GM18511 (cell line): ENCODE results near the gene MCMBP.
"Not testable (repeated sequence)": the region's sequence is repeated elsewhere in the genome, so short reads cannot be mapped to it uniquely, and the experiment has no call there.

Experiments used
- ATAC-seq: cut with Tn5 transposase; IDR thresholded peaks from one replicate; pipeline ENCODE4 v1.9.1; 2021; ENCODE audit warnings: mild to moderate bottlenecking, moderate library complexity; ENCODE audit not compliant: unreplicated experiment

Gene MCMBP

GRCh38 chr10:119872610-119872859 is at the start of gene MCMBP:
TSS of gene MCMBP (minus strand) at chr10:119872843. CDS start at chr10:119872584, 259 bp downstream.
- ATAC-seq: no peak

DNA sequence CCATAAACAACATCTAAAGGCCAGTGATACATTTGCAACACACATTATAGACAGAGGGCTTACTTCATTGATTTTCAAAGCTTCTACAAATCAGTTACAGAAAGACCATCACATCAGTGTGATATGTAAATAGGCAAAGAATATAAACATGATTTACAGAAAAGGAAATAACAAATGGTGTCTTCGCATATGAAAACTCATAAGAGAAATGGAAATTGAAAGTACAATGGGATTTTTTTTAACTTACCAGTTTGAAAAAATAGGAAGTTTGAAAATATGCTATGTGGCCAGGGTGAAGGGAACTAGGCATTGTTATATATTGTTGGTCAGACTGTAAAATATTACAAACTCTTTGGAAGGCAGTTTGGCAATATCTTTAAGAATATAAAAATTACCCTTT is 47.2 kb upstream of the MCMBP start:
- ATAC-seq: peak; percentile 81

DNA sequence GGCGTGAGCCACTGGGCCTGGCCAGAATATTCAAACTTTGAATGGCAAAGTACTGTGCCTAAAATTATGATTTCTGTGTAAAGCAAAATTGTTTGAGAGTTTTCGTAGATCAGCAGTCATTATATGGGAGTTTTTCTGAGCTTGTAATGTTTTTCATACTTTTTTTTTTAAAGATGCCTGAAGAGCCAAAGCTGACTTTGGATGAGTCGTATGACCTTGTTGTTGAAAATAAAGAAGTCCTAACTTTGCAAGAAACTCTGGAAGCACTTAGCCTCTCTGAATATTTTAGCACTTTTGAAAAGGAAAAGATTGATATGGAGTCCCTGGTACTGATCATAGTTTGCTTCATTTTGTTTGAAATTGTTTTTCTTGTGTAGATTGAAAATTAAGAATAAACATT is 46.6 kb upstream of the MCMBP start:
- no peak for ATAC-seq

DNA sequence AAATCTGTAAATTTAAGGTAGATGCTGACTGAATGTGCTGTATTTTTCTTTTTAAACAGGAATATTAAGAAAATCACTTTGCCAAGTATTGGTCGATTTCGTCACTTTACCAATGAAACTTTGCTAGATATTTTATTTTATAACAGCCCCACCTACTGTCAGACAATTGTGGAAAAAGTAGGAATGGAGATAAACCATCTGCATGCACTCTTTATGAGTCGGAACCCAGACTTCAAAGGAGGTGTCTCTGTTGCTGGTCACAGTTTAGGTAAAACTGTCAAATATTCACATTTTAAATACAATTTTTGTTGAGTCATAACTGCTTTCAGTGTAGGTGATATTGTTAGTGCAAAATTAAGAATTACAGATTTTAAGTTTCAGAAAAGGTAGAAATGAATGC is 45.1 kb upstream of the MCMBP start:
- ATAC-seq: no peak

DNA sequence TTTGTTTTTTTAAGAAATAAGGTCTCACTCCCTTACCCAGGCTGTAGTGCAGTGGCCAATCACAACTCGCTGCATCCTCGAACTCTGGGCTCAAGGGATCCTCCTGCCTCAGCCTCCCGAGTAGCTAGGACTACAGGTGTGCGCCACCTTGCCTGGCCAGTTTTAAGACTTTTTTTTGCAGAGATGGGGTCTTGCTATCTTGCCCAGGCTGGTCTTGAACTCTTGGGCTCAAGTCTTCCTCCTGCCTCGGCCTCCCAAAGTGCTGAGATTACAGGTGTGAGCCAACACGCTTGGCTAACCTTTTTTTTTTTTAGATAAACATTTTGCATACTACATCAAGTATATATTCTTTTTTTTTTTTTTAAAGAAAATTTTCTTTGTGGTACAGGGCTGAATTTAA is 38.0 kb upstream of the MCMBP start:
- ATAC-seq: no peak

DNA sequence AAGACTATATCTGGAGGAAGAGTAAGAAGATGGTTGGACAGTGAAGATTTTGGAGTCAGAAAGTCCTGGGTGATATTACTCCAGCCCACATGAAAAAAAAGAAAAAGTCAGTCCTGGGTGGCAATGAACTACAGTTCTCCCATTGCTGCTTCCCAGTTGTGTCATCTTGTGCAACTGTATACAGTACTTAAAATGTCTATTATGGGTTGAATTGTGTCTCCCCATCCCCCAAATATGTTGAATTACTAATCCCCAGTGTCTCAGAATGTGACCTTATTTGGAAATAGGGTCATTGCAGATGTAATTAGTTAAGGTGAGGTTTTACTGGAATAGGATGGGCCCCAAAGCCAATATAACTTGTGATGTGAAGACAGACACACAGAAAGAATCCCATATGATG is 35.5 kb upstream of the MCMBP start:
- no peak for ATAC-seq

DNA sequence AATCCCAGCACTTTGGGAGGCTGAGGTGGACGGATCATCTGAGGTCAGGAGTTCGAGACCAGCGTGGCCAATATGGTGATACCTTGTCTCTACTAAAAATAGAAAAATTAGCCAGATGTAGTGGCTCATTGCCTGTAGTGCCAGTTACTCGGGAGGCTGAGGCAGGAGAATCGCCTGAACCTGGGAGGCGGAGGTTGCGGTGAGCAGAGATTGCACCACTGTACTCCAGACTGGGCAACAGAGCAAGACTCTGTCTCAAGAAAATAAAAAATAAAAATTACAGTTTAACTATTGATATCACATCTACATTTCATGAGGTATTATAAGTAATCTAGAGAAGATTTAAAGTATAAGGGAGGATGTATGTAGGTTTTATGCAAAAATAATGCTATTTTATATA is 35.1 kb upstream of the MCMBP start:
- ATAC-seq: not testable (repeated sequence)

DNA sequence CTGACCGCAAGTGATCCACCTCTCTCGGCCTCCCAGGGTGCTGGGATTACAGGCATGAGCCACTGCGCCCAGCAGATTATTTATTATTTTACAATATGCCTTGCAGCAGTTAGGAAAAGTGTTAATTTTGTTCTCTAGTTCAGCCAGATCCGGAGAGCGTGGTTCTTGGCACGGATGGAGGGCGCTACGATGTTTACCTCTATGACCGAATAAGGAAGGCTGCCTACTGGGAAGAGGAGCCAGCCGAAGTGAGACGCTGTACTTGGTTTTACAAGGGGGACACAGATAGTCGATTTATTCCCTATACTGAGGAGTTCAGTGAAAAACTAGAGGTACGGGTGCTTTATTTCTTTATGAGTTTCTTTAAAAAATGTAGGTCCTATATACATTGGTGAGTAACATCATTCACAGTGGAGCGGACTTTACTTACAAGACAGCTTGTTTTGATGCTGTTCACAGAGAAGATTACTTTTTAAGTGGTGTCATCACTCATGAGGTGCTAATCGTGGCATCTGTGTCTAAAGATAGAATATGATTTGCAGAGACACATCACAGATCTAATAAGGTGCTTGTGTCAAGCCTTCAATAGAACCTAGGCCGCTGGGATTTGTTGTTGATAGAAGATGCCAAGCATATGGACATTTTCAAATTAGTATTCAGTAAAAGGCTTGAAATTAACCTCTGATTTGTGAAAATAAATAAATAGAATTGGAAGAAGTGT is 31.5 kb upstream of the MCMBP start:
- ATAC-seq: no peak

- ATAC-seq: no peak
Measured at GRCh38 chr10:119898577-119898976, 25.9 kb upstream of the MCMBP start.

- ATAC-seq: no peak
Measured at GRCh38 chr10:119896937-119897770, 24.5 kb upstream of the MCMBP start.

GRCh38 chr10:119896061-119896655 is 23.5 kb upstream of the MCMBP start:
- ATAC-seq: no peak

- no peak for ATAC-seq
Measured at GRCh38 chr10:119893845-119894427, 21.3 kb upstream of the MCMBP start.

DNA sequence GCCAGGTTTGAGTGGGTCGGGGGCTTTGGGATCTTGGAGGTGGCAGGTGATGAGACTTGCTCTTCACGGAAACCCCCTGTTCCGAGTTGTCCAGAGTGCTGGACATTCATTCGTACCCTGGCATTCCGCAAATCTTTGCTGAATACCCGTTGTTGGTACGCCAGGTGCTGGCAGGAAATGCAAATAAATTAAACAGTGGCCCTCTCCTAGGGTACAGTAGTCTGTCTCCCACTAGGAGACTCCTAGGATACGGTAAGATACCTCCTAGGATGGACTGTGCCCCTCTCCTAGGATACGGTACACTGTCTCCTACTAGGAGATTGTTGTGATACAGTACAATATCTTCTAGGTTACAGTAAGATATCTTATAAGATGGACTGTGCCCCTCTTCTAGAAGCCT is 20.4 kb upstream of the MCMBP start:
- ATAC-seq: no peak

GRCh38 chr10:119892188-119893065 is 19.8 kb upstream of the MCMBP start, which contains the start of gene SEC23IP:
TSS of gene SEC23IP (plus strand) at chr10:119892730. CDS start at chr10:119892783, 53 bp downstream.
- ATAC-seq: peak; percentile 99

DNA sequence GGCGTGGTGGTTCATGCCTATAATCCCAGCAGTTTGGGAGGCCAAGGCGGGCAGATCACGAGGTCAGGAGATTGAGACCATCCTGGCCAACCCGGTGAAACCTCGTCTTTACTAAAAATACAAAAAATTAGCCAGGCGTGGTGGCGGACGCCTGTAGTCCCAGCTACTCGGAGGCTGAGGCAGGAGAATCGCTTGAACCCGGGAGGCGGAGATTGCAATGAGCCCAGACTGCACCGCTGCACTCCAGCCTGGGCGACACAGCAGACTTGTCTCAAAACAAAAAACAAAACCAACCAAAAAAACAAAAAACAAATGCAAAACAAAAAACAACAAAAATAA is 19.2 kb upstream of the MCMBP start:
- ATAC-seq: not testable (repeated sequence)

DNA sequence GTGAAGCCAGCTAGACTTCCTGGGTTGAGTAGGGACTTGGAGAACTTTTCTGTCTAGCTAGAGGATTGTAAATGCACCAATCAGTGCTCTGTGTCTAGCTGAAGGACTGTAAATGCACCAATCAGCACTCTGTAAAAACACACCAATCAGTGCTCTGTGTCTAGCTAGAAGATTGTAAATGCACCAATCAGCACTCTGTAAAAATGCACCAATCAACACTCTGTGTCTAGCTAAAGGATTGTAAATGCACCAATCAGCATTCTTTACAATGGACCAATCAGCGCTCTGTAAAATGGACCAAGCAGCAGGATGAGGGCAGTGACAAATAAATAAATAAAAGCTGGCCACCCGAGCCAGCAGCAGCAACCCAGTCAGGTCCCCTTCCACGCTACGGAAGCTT is 17.7 kb upstream of the MCMBP start:
- ATAC-seq: not testable (repeated sequence)

DNA sequence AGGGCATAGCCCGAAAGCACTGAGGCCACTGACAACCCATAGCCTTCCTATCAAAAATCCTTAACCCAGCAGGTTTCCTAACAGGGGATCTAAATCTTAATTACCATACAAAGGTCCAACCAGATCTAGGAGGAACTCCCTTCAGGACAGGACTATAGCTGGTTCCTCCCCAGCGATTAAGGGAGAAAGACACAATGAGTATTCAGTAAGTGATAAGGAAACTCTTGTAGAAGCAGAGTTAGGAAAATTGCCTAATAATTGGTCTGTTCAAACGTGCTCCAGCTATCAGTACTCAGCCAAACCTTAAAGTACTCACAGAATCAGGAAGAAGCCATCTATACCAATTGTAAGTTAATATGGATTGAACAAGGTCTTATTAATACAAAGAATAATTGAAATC is 16.6 kb upstream of the MCMBP start:
- ATAC-seq: not testable (repeated sequence)

GRCh38 chr10:119888715-119889114 is 16.1 kb upstream of the MCMBP start:
- ATAC-seq: not testable (repeated sequence)

DNA sequence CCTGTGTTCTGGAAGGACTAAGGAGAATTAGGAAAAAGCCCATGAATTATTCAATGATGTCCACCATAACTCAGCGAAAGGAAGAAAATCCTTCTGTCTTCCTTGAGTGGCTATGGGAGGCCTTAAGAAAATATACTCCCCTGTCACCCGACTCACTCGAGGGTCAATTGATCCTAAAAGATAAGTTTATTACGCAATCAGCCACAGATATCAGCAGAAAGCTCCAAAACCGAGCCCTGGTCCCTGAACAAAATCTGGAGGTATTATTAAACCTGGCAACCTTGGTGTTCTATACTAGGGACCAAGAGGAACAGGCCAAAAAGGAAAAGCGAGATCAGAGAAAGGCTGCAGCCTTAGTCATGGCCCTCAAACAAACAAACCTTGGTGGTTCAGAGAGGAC is 13.4 kb upstream of the MCMBP start:
- ATAC-seq: not testable (repeated sequence)

GRCh38 chr10:119883901-119884611 is 11.4 kb upstream of the MCMBP start:
- not testable (repeated sequence) for ATAC-seq
